Measurements from ENCODE around the gene PREX1. TPM values are rescaled to one million over a fixed set of nuclear protein-coding genes. Genes with fewer than 3 reads are reported as not detected.
"Not testable (repeated sequence)": the region's sequence is repeated elsewhere in the genome, so short reads cannot be mapped to it uniquely, and the experiment has no call there.

PREX1 gene
- total RNA-seq: 30.7 and 36.1 TPM in 2 replicates

DNA sequence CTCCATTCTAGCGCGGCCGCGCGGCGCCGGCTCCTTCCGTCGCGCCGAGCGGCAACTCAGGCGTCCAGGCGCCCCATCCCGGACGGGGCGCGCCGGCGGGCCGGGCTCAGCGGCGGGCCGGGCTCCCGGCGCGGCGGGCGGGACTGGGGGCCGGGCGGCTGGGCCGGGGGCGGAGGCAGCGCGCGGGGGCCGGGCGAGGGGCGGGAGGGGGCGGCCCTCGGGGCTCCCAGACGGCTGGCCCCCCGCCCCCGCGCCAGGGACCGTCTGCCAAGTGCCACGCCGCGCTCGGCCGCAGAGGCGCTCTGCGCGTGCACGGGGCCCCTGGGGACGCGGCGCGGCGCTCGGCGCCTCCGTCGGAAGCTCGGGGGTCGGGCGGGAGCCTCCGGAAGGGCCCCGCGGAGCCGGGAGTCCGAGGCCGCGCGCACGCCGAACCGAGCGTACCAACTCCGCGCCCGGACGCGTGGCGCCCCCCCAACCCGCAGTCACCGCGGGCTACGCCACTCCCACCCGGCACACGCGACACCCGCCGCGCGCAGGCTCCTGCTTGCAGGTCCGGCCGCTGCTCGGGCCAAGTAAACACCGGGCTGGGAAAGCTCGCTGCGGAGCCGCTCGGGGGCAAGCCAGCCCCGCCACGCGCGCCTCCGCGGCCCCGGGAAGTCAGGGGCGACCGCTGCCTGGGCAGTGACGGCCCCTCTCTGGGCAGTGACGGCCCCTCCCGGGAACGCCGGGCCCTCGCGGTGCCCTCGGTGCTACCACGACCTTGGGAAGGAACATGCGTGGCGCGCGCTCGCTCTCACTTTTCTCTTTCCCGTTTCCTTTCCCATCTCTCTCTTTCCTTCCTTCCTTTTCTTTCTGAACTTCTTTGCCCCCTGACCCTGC lies at the start of gene PREX1:
TSS of gene PREX1 (minus strand) at position 145 of the 879 bp plus-strand sequence. CDS start at position 6, 139 bp downstream.
- DNase-seq (ENCODE audit: low read depth in 2 of 2): peak; percentile 62 to 93

- peak in 1 of 2 donors; percentile 65 for DNase-seq (ENCODE audit: low read depth in 2 of 2)
Observed at GRCh38 chr20:48877304-48877703, 49.5 kb upstream of the PREX1 start.

- DNase-seq (ENCODE audit: low read depth in 2 of 2): no peak
Observed at GRCh38 chr20:48875914-48876240, 48.1 kb upstream of the PREX1 start.

GRCh38 chr20:48875233-48875913 lies 47.6 kb upstream of the PREX1 start:
- no peak for DNase-seq (ENCODE audit: low read depth in 2 of 2)

DNA sequence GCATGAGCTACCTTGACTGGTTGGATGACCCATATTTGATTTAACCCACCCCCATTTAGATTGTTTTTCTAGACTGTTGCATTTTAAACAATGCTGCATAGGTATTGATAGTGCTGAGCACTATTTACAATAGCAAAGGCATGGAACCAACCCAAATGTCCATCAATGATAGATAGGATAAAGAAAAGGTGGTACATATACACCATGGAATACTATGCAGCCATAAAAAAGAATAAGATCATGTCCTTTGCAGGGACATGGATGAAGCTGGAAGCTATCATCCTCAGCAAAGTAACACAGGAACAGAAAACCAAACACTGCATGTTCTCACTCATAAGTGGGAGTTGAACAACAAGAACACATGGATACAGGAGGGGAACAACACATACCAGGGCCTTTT lies 41.6 kb upstream of the PREX1 start:
- not testable (repeated sequence) for DNase-seq (ENCODE audit: low read depth in 2 of 2)

GRCh38 chr20:48866936-48867335 lies 39.1 kb upstream of the PREX1 start:
- no peak for DNase-seq (ENCODE audit: low read depth in 2 of 2)

DNA sequence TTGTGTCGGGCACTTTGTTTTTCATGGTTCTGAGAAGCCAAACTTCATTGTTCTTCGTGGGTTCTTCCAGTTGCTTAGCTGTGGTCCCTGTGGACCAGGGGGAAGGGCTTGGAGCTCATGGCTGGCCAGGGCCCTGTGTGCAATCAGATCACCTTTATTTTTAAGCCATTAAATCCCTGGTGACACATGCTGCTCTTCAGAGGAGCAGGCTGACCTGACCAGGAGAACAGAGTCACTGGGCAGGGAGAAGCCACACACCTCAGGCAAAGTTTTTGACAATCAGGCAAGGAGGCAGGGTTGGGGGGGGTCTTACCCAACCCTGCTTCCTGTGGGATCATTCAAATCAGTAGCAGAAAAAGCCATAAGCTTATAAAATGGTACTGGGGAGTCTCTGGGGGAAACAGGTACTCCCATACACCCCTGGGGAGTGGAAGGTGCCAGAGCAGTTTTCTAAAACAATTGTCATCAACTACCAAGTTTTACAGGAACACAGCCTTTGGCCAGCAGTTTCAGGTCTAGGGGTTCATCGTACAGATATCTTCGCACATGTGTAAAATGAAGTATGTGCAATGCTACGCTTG lies 37.0 kb upstream of the PREX1 start:
- no peak for DNase-seq (ENCODE audit: low read depth in 2 of 2)

GRCh38 chr20:48864254-48864653 lies 36.5 kb upstream of the PREX1 start:
- no peak for DNase-seq (ENCODE audit: low read depth in 2 of 2)

DNA sequence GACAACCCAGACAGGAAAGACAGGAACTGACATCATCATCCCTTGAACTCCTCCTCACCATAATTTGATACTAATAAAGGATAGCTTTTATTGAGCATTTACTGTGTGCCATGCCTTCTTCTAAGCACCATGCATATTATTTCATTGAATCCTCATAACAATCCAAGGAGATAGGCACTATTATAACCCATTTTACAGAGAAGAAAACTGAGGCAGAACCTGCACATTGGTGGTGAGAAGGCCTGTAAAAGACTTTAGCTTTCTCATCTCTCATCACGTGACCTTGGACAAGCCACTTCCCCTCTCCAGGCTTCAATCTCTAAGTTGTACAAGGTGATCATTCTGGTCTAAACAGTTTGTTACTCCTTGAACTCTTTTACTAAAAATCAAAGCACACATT lies 34.5 kb upstream of the PREX1 start:
- DNase-seq (ENCODE audit: low read depth in 2 of 2): no peak

DNA sequence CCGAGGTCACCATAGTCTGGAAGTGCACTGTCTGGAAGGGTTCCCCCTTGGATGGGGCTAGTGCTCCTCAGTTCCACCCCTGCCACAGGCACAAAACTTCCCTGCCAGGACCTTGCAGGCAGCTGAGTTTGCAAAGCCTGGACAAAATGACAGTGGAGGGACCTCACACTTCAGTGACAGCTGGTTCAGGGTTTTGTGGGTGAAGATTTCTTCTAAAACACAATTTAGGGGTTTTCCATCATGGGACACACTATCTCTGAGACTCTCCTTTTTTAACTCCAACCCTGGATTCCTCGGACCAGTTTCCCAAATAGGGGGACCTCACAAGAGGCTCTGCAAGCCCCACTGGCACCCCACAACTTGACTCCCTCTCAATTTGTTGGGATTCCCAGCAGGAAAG lies 33.6 kb upstream of the PREX1 start:
- no peak for DNase-seq (ENCODE audit: low read depth in 2 of 2)

- DNase-seq (ENCODE audit: low read depth in 2 of 2): no peak
Observed at GRCh38 chr20:48858075-48858790, 30.4 kb upstream of the PREX1 start.

DNA sequence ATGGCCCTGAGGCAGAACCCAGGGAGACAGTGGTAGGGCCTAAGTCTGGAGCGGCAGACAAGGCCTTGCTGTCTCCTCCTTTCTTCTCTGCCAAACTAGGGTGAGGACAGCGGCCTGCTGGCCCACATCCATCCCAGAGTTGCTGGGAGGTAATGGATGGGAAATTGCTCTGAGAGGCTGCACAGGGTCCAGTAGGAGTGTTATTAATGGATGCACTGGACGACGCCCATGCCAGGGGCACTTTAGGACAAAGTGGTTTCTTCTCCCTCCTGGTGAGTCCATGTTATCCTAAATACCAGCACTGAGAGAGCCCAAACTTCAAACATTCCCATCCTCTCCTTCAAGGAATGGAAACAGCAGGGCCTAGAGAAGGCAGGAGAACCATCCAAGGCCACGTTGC lies 28.3 kb upstream of the PREX1 start:
- DNase-seq (ENCODE audit: low read depth in 2 of 2): no peak

GRCh38 chr20:48855046-48855445 lies 27.2 kb upstream of the PREX1 start:
- no peak for DNase-seq (ENCODE audit: low read depth in 2 of 2)

- DNase-seq (ENCODE audit: low read depth in 2 of 2): no peak
Observed at GRCh38 chr20:48852609-48853008, 24.8 kb upstream of the PREX1 start.

DNA sequence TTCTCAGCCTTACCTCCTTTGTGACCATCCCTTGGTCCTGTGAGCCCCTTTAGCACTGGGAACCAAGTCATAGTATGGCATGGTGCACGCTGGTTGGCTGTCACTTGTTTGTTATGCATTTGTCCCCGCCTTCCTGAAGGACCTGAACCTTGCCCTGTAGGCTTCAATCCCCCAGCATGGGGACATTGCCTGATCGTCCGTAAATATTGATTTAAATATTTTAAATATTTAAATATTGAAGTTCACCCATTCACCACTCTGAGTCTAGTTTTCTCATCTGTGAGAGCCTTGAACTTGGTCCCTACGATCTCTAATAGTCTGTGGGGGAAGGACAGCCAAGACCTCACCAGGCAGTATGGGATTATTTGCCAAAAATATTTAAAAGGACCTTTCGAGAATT lies 23.8 kb upstream of the PREX1 start:
- DNase-seq (ENCODE audit: low read depth in 2 of 2): no peak

- DNase-seq (ENCODE audit: low read depth in 2 of 2): peak in 1 of 2 donors; percentile 18
Observed at GRCh38 chr20:48850977-48851299, 23.1 kb upstream of the PREX1 start.

DNA sequence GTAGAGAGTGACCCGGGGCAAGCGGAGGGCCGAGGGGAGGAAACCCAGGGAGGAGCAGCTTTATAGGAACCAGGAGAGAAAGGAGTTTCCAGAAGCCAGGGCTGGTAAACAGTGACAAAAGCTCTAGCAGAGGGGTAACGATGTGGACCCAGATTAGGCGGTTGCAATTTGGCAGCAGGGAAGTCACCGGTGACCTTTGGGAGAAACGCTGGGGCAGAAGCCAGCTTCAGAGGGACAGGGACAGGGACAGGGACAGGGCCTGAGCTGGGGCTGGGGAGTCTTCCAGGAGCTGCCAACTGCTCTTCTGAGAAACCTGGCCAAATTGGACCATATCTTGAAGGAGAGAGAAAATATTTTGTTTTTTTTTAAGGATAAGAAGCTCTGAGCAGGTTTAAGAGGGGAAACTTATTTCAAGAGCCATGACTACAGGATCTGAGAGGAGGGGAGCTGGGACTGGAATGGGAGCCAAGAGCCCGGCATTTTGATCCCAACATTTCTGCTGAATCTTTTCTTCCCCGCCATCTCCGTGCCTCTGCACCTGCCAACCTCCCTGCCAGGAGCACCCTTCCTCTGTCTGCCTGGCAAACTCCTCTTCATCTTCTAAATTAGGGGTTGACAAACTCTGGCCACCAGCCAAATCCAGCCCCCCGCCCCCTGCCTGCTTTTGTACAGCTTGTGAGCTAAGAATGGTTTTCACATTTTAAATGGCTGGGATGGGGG lies 22.6 kb upstream of the PREX1 start:
- DNase-seq (ENCODE audit: low read depth in 2 of 2): no peak

DNA sequence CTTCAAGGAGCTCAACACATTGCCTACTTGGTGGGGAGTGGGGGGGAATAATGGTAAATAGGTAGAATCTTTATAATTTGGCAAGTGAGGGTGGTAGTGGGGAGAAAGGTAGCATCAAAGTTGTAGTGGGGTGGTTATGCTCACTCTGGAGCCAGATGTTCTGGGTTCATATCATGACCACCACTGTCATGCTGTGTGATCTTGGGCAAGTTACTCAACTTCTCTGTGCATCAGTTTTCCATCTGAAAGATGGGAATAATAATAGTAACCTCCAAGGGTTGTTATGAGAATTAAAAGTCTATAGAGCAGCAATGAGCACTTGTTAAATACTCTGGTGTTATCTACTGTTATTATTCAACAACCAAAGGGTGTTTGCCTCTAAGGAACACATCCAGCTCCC lies 22.0 kb upstream of the PREX1 start:
- no peak for DNase-seq (ENCODE audit: low read depth in 2 of 2)

DNA sequence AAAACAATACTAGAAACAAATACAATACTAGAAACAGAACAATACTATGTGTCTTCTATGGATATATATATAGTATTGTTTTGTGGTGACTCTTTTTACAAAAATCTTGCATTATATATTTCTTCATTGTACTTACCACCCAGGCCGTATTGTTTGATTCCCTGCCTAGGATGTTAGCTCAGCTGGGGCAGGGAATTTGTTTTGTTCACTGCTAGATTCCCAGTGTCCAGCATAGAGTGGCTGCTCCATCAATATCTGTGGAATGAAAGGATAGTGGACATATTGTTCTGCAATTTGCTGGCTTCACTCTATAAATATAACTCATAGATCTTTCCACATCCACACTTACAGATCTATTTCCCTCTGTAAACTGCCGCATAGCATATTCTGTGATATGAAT lies 21.5 kb upstream of the PREX1 start:
- DNase-seq (ENCODE audit: low read depth in 2 of 2): peak in 1 of 2 donors; percentile 59

GRCh38 chr20:48847498-48848205 lies 19.9 kb upstream of the PREX1 start:
- no peak for DNase-seq (ENCODE audit: low read depth in 2 of 2)
